ENCODE results near the gene ZNF195.

DNA sequence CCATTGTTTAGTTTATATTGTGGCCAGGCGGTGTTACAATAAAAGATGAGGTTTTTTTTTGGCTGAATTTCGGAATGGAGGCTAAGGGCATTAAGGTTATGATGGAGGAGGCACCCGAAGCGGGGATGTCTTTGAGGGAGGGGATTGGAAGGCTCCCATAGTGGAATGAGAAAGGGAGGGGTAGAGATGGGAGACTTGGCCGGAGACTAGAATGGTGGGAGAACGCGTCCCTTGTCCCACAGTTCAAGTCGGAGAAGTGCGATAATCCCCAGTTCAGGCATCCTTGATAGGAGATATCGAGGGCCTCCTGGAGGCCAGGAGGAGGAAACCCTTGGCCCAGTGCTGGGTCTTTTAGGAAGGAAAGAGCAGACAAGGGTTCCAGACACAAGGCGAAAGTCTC, 21.6 kb downstream of the ZNF195 start:
- TF ChIP-seq REST (IDR thresholded peaks at IDR 0.05; ENCODE audit: low read depth): no peak
- TF ChIP-seq CTCF (IDR thresholded peaks at IDR 0.05 in 2 of 3, conservative IDR thresholded peaks at IDR 0.05 in 1 of 3; ENCODE audit: borderline replicate concordance in 1 of 3, insufficient read depth in 1 of 3, low read depth in 2 of 3, low read length in 2 of 3): no peak
- no peak for TF ChIP-seq EZH2 (IDR thresholded peaks at IDR 0.05)
- no peak for TF ChIP-seq POLR2A (IDR thresholded peaks at IDR 0.05; ENCODE audit: borderline replicate concordance, extremely low read depth, insufficient read depth, insufficient read length)
- TF ChIP-seq JUND (IDR thresholded peaks at IDR 0.05): no peak
- no peak for TF ChIP-seq MAX (IDR thresholded peaks at IDR 0.05)
- TF ChIP-seq SRF (IDR thresholded peaks at IDR 0.05; ENCODE audit: low read depth): no peak
- TF ChIP-seq POLR2AphosphoS5 (IDR thresholded peaks at IDR 0.05; ENCODE audit: low read depth, low read length): no peak
- no peak for TF ChIP-seq SIN3A (IDR thresholded peaks at IDR 0.05; ENCODE audit: low read depth)

Measured in HCT116 (cell line).